SK-N-MC (cell line): ENCODE results near the gene GRK6.

ENCODE experiments used
- DNase-seq: peaks from one replicate; pipeline ENCODE4 v3.0.0-alpha.2; 2011; ENCODE audit warnings: low read depth, low spot score
- H3K27ac ChIP-seq: fragments of 200-600 bp; sonication (generic); 2 replicates; pipeline ENCODE4 v1.5.1; 2016; ENCODE audit warnings: mixed run types
- H3K36me3 ChIP-seq: fragments of 200-600 bp; sonication (generic); 2 replicates; pipeline ENCODE4 v1.6.1; 2017; ENCODE audit warnings: antibody characterized with exemption, low read length, mixed read lengths; ENCODE audit not compliant: insufficient read depth
- H3K4me3 ChIP-seq: fragments of 200-600 bp; sonication (generic); 2 replicates; pipeline ENCODE4 v1.5.1; 2016
- H3K9ac ChIP-seq: fragments of 200-600 bp; sonication (generic); 2 replicates; pipeline ENCODE4 v1.8.0; 2017; ENCODE audit warnings: mixed run types, mixed read lengths; ENCODE audit not compliant: insufficient read length
- H3K9me3 ChIP-seq: fragments of 200-600 bp; sonication (generic); 2 replicates; pipeline ENCODE4 v1.6.1; 2017; ENCODE audit warnings: low read depth, mild to moderate bottlenecking, antibody characterized with exemption, low read length, moderate library complexity, mixed read lengths
- EZH2 ChIP-seq: fragments of 200-600 bp; sonication (generic); IDR thresholded peaks from one replicate; pipeline ENCODE4 v1.6.1; 2017; ENCODE audit warnings: antibody characterized with exemption
- FOXP2 ChIP-seq: optimal IDR thresholded peaks from 2 replicates; pipeline ENCODE3; 2011; ENCODE audit warnings: mild to moderate bottlenecking, moderate library complexity; ENCODE audit not compliant: insufficient read depth; ENCODE audit errors: extremely low read length, control extremely low read depth
- POLR2AphosphoS5 ChIP-seq: IDR thresholded peaks from 2 replicates; pipeline ENCODE4 v1.6.1; 2012; ENCODE audit warnings: mild to moderate bottlenecking, low read depth, low read length, borderline replicate concordance

Gene GRK6

GRCh38 chr5:177446200-177447065 lies 20.0 kb downstream of the GRK6 start, which contains the start of gene PRR7:
Gene PRR7, plus strand, starts transcription at chr5:177446814. Its CDS starts 8,254 bp downstream, at chr5:177455068.
- no peaks in the 10 kb centered on the region for H3K36me3 ChIP-seq
- peak within 1 kb of the TSS; percentile 70 for H3K9ac ChIP-seq
- DNase-seq, result no peak
- H3K4me3 ChIP-seq, result peak within 1 kb of the TSS; percentile 88
- no peak within 1 kb of the TSS for H3K27ac ChIP-seq
- TF ChIP-seq EZH2 (no peak), POLR2AphosphoS5 (peak; percentile 41; the same call in 1 of the 2 replicates)
- H3K9me3 ChIP-seq, result no peaks in the 10 kb centered on the region

GRCh38 chr5:177447066-177447610 lies 20.7 kb downstream of the GRK6 start:
- no peak; the same call in 1 of the 2 replicates for TF ChIP-seq POLR2AphosphoS5
- no peak for TF ChIP-seq EZH2
- no peak for TF ChIP-seq FOXP2
- no peak for DNase-seq
- Histone ChIP-seq H3K36me3 (no peaks in the 10 kb centered on the region), H3K27ac (no peak overlapping the region), H3K9ac (peak overlapping the region; percentile 70), H3K4me3 (peak overlapping the region; percentile 88), H3K9me3 (no peaks in the 10 kb centered on the region)

GRCh38 chr5:177447611-177448243 lies 21.3 kb downstream of the GRK6 start:
- Histone ChIP-seq H3K4me3 (peak overlapping the region; percentile 59), H3K9me3 (no peaks in the 10 kb centered on the region), H3K9ac (no peak overlapping the region), H3K36me3 (no peaks in the 10 kb centered on the region), H3K27ac (no peak overlapping the region)
- TF ChIP-seq FOXP2, result no peak
- no peak for TF ChIP-seq EZH2
- TF ChIP-seq POLR2AphosphoS5, result 0 out of 2 replicates have a peak, but pooled peaks have one; percentile 4
- no peak for DNase-seq

- no peak for TF ChIP-seq POLR2AphosphoS5
- TF ChIP-seq FOXP2, result no peak
- TF ChIP-seq EZH2, result no peak
- peak overlapping the region; percentile 6; the same call in 1 of the 2 replicates for H3K27ac ChIP-seq
- H3K9me3 ChIP-seq, result no peaks in the 10 kb centered on the region
- peak overlapping the region; percentile 59; the same call in 1 of the 2 replicates for H3K4me3 ChIP-seq
- DNase-seq, result no peak
- H3K36me3 ChIP-seq, result no peaks in the 10 kb centered on the region
- H3K9ac ChIP-seq, result no peak overlapping the region
Measured at GRCh38 chr5:177448244-177448950, 21.9 kb downstream of the GRK6 start.

GRCh38 chr5:177449140-177450061 lies 22.9 kb downstream of the GRK6 start:
- DNase-seq, result no peak
- TF ChIP-seq POLR2AphosphoS5 (no peak), FOXP2 (no peak), EZH2 (no peak)
- no peak overlapping the region for H3K9ac ChIP-seq
- H3K36me3 ChIP-seq, result no peaks in the 10 kb centered on the region
- H3K27ac ChIP-seq, result no peak overlapping the region
- no peak overlapping the region for H3K4me3 ChIP-seq
- H3K9me3 ChIP-seq, result no peaks in the 10 kb centered on the region

GRCh38 chr5:177450667-177451424 lies 24.4 kb downstream of the GRK6 start:
- Histone ChIP-seq H3K9ac (no peak overlapping the region), H3K9me3 (no peaks in the 10 kb centered on the region), H3K4me3 (no peak overlapping the region), H3K27ac (no peak overlapping the region), H3K36me3 (no peaks in the 10 kb centered on the region)
- TF ChIP-seq POLR2AphosphoS5 (no peak), FOXP2 (no peak), EZH2 (no peak)
- DNase-seq, result no peak
